GM18951 (cell line): ENCODE data around the gene GGT6.

ENCODE experiments used
- POLR2A ChIP-seq: IDR thresholded peaks from 4 replicates; pipeline ENCODE4 v1.6.1; 2011; ENCODE audit warnings: mild to moderate bottlenecking; ENCODE audit not compliant: insufficient read length, insufficient read depth; ENCODE audit errors: extremely low read depth
- in situ Hi-C: fragments of 300-500 bp; cut with MboI; formaldehyde crosslinking; loops from one replicate; pipeline ENCODE4 v1.12.0; 2022; ENCODE audit warnings: low sequenced_read_pairs, mixed read lengths, inconsistent platforms; ENCODE audit not compliant: unreplicated experiment

GGT6 gene

GRCh38 chr17:4533523-4534504, 26.6 kb downstream of the GGT6 start:
- TF ChIP-seq POLR2A, result no peak

GRCh38 chr17:4532860-4533522, 27.4 kb downstream of the GGT6 start:
- in situ Hi-C loops, result no loop called here
- no peak for TF ChIP-seq POLR2A

More at GRCh38 chr17:4533523-4534504, 26.6 kb downstream of the GGT6 start:
- in situ Hi-C loops, result no loop called here

GRCh38 chr17:4531988-4532736, 28.2 kb downstream of the GGT6 start:
- no peak for TF ChIP-seq POLR2A
- in situ Hi-C loops, result no loop called here

- no peak for TF ChIP-seq POLR2A
- in situ Hi-C loops, result no loop called here
These were observed 29.3 kb downstream of the GGT6 start for GRCh38 chr17:4530799-4531730.

DNA sequence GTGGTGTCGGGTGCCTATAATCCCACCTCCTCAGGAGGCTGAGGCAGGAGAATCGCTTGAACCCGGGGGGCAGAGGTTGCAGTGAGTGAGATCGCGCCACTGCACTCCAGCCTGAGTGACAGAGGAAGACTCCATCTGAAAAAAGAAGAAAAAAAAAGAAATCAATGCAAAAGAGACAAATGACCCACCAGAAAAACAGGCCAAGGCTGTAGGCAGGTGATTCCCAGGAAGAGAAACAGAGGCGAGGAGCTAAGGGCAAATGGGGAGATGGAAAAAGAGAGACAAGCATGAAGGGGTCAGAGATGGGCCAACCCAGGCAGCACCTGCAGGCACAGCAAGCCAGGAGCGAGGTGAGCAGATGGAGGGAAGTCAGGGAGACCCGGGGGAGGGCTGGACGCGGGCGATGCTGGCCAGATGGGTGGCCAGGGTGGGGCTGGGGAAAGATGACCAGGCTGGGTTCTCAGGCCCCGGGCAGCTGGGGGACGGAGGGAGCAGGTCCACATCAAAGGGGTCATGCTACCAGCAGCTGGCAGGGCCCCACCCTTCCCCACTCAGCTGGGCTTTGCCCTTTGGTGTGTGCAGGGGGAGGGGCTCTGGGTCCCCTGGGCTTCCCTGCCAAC, 30.7 kb downstream of the GGT6 start:
- no peak for TF ChIP-seq POLR2A
- in situ Hi-C loops, result no loop called here

GRCh38 chr17:4527566-4528125, 32.7 kb downstream of the GGT6 start:
- no peak for TF ChIP-seq POLR2A

DNA sequence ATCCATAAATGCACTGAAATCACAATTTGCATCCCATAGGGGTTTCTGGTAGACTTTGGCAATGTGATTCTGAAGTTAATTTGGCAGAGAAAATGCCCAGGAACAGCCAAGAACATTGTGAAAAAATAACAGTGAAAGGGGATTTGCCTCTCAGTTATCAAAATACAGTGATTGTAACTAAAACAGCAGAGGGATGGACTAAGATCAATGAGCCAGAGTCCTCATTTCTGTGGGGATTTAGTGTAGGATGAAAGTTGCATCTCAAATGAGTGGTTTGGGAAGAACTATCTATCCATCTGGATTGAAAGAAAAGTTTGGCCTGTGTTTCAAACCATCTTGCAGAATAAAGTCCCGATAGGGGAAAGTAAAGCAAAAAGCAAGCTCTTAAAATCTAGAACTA, 33.2 kb downstream of the GGT6 start:
- in situ Hi-C loops, result no loop called here

More at GRCh38 chr17:4527566-4528125, 32.7 kb downstream of the GGT6 start:
- in situ Hi-C loops, result no loop called here

GRCh38 chr17:4525691-4526397, 34.5 kb downstream of the GGT6 start:
- TF ChIP-seq POLR2A, result no peak
- in situ Hi-C loops, result no loop called here

More for the DNA sequence above, 33.2 kb downstream of the GGT6 start:
- no peak for TF ChIP-seq POLR2A

DNA sequence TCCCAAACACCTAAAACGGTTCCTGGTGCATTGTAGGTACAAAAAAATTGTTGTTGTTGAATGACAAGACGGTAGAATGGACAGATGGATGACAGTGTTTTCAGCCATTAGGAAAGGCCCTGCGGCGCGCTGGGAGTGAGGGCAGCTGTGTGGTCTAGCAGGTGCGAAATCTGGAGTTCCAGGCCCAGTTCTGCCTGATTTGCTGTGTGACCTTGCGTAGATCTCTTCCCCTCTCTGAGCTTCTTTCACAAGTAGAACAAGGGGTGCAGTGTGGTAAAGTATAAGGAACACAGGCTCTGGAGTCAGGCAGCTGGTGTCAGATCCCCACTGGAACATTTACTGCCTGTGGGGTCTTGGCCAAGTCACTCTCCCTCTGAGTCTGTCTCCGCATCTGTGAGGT, 36.4 kb downstream of the GGT6 start:
- TF ChIP-seq POLR2A, result no peak
- in situ Hi-C loops, result no loop called here

DNA sequence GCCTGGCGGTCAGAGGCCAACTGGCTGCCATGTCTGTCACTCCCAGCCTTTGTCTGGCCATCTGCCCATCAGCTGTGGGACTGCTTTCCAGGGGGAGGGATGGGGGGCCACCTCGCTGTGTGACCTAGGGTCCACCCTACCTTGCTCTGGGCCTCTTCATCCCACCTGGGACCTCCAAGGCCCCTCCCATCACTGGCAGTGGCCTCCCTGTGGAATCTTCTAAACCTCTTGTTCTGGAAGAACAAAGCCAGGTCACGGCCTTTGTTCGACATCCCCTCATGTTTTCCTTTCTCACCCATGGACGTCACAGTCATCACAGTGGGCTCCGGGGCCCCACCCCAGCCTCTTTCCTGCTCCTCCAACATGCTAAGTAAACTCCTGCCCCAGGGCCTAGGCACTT, 37.7 kb downstream of the GGT6 start:
- in situ Hi-C loops, result no loop called here
- no peak for TF ChIP-seq POLR2A
